GM13977 (cell line): ENCODE measurements around the gene CHD6.
"Not testable (repeated sequence)": the region's sequence is repeated elsewhere in the genome, so short reads cannot be mapped to it uniquely, and the experiment has no call there.

Experiments used
- DNase-seq: peaks from one replicate; pipeline ENCODE4 v3.0.0; 2012; ENCODE audit warnings: low spot score
- in situ Hi-C: fragments of 300-500 bp; cut with MboI; formaldehyde crosslinking; loops from one replicate; pipeline ENCODE4 v1.12.0; 2022; ENCODE audit warnings: low sequenced_read_pairs, low pct_unique_long_range_greater_than_20kb, mixed read lengths, inconsistent platforms; ENCODE audit not compliant: unreplicated experiment
- TF ChIP-seq, protein P1 (sequence below): IDR thresholded peaks from 2 replicates; pipeline ENCODE4 v1.5.1; 2012; ENCODE audit warnings: mild to moderate bottlenecking, control low read depth; ENCODE audit not compliant: insufficient read depth; ENCODE audit errors: extremely low read depth, missing control alignments

Gene CHD6

GRCh38 chr20:41540918-41541317 lies 77.3 kb downstream of the CHD6 start:
- TF ChIP-seq, protein P1, sequence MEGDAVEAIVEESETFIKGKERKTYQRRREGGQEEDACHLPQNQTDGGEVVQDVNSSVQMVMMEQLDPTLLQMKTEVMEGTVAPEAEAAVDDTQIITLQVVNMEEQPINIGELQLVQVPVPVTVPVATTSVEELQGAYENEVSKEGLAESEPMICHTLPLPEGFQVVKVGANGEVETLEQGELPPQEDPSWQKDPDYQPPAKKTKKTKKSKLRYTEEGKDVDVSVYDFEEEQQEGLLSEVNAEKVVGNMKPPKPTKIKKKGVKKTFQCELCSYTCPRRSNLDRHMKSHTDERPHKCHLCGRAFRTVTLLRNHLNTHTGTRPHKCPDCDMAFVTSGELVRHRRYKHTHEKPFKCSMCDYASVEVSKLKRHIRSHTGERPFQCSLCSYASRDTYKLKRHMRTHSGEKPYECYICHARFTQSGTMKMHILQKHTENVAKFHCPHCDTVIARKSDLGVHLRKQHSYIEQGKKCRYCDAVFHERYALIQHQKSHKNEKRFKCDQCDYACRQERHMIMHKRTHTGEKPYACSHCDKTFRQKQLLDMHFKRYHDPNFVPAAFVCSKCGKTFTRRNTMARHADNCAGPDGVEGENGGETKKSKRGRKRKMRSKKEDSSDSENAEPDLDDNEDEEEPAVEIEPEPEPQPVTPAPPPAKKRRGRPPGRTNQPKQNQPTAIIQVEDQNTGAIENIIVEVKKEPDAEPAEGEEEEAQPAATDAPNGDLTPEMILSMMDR: no peak
- DNase-seq: no peak
- in situ Hi-C loops: no loop called here

DNA sequence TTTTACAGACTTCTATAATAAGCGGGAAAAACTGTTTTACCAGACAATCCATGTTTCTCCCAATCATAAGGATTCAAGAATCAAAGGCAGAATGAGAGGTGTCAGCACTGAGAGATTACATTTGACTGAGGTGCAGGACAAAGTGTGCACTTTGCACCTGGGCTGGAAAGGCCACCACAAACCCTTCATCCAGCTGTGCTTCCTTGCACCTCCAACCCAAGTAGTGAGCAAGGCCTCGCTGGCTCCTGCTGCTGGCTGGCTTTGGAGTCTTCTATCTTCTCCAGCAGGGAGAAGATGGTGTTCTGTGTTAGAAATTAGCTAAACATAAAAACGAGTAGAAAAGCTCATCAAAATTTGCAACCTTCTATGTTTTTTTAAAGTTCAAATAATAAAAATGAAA lies 77.7 kb downstream of the CHD6 start:
- DNase-seq: no peak
- TF ChIP-seq, protein P1: no peak
- in situ Hi-C loops: no loop called here

DNA sequence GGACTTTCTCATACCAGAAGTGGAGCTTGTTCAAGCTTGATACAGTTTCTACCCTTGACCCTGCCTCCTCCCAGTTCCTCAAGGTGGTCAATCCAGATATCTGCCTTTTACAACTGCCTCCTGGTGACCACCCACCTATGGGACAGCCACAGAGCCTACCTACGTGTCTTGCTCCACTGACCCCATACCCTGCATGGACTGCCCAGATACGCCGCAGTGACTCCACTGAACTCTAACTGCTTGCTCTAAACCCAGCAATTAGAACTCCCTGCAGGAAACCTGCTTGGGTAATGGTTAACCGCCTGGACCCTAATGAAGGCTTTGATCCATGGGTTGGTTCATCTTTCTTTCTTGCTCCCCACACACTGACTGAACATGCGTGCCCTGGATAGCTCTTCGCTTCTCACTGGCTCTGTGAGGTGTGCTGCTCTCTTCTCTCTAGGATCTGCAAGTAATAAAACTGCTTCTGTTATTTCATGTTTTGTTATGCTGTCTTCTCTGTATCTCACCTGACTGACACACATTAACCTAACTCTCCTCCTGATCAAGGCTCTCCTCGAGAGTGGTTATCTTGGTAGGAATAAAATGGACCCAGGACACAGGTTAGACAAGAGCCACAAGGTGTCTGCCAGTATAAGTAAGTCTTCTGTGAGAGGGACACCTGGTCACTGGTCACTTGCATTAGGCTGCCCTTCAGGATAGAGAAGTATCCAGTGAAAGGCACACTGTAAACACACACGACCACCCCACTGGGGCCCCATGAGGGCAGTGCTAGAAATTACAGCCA lies 79.2 kb downstream of the CHD6 start:
- TF ChIP-seq, protein P1: no peak
- in situ Hi-C loops: no loop called here

DNA sequence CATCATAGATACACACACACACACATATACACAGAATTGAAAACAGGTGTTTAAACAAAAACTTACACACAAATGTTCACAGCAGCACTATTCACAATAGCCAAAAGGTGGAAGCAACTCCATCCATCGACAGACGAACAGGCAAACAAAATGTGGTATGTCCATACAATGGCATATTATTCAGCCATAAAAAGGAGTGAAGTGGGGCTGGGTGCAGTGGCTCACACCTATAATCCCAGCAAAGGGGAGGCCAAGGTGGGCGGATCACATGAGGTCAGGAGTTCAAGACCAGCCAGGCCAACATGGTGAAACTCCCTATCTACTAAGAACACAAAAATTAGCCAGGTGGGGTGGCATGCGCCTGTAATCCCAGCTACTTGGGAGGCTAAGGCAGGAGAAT lies 80.3 kb downstream of the CHD6 start:
- in situ Hi-C loops: no loop called here
- TF ChIP-seq, protein P1: no peak
- no peak for DNase-seq

More for the DNA sequence above, 79.2 kb downstream of the CHD6 start:
- DNase-seq: no peak

GRCh38 chr20:41535551-41535950 lies 82.6 kb downstream of the CHD6 start:
- in situ Hi-C loops, DNase-seq: not testable (repeated sequence)

DNA sequence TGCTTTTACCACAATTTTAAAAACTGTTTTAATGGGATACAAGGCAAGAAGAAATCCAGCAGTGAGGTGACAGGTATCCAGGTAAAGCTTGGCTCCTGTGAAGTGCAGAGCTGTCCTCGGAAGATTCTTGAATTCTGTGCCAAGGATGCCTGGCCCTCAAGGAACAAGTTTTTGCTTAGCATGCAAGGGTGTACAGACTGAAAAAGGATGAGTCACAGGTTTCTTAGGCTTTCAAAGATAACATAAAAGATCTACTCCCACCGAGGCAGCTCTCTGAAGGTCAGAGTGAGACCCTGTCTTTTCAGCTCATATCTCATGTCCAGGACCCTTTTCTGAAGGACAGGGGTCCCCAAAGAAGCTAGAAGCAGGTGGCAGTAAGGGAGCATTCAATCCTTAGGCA lies 83.3 kb downstream of the CHD6 start:
- no peak for DNase-seq
- in situ Hi-C loops: no loop called here
- TF ChIP-seq, protein P1: no peak

DNA sequence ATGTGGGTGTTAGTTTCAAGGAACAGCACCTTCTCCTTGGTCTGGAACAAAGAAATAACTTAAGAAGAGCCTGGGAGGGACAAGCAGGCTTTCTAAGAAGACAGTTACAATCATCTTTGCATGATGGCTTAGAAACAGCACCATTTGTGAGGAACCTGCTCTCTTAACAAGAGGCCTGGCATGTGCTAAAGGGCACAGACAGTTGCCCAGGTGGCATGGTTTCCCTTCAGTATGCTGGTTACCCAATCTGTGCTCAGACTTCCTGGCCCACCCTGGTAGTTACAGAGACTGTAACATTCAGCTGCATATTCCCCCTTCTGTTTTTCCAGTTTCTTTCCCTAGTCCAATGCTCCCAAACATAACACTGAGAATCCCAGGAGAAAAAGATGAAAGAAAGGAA lies 84.0 kb downstream of the CHD6 start:
- DNase-seq: no peak
- TF ChIP-seq, protein P1: no peak
- in situ Hi-C loops: no loop called here
